ENCODE measurements around the gene ABI2. TPM values are rescaled to one million over a fixed set of nuclear protein-coding genes. Genes with fewer than 3 reads are reported as not detected.

Gene ABI2
- total RNA-seq, 2 donors from 2014 or later, result 50.0 to 64.8 TPM

GRCh38 chr2:203442463-203442862 lies 114.3 kb downstream of the ABI2 start:
- Histone ChIP-seq H3K4me3 (no peak overlapping the region), H3K36me3 (peaks cover 0 to 3% of the 10 kb centered on the region in 2 donors), H3K27ac (no peak overlapping the region), H3K9me3 (no peaks in the 10 kb centered on the region), H3K4me1 (replicated peaks) (no peaks in the 10 kb centered on the region), H3K27me3 (replicated peaks; ENCODE audit: insufficient read depth) (no peaks in the 10 kb centered on the region)
- intact Hi-C loops (cut with DNase I), result no loop called here
- DNase-seq (ENCODE audit: low spot score), result no peak
- TF ChIP-seq, protein P1, sequence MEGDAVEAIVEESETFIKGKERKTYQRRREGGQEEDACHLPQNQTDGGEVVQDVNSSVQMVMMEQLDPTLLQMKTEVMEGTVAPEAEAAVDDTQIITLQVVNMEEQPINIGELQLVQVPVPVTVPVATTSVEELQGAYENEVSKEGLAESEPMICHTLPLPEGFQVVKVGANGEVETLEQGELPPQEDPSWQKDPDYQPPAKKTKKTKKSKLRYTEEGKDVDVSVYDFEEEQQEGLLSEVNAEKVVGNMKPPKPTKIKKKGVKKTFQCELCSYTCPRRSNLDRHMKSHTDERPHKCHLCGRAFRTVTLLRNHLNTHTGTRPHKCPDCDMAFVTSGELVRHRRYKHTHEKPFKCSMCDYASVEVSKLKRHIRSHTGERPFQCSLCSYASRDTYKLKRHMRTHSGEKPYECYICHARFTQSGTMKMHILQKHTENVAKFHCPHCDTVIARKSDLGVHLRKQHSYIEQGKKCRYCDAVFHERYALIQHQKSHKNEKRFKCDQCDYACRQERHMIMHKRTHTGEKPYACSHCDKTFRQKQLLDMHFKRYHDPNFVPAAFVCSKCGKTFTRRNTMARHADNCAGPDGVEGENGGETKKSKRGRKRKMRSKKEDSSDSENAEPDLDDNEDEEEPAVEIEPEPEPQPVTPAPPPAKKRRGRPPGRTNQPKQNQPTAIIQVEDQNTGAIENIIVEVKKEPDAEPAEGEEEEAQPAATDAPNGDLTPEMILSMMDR (IDR thresholded peaks at IDR 0.05), result no peak
- TF ChIP-seq POLR2AphosphoS5 (IDR thresholded peaks at IDR 0.05) (no peak), POLR2A (IDR thresholded peaks at IDR 0.05) (no peak)
- WGBS, result 37% methylated on average over 5 of the region's 5 CpGs

DNA sequence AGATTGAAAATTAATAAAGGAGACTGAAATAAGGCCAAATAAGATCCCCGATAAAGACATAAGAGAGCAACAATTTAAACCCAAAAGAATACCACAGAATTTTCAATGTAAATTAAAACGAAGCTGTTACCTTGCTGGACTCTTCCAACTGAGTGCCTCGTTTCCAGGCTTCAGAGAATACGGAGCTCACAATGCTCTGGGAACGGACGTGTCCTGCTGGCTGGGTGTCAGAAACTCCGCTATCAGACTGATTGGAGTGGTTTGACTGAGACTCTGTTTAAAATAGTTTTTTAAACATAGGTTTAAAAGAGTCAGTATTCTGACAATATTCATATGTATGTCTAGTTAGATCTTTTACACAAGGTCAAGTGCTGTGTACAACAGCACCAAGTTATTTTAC lies 116.5 kb downstream of the ABI2 start:
- Histone ChIP-seq H3K27me3 (replicated peaks; ENCODE audit: insufficient read depth) (no peaks in the 10 kb centered on the region), H3K4me3 (no peak overlapping the region), H3K27ac (no peak overlapping the region), H3K36me3 (peaks cover 0 to 3% of the 10 kb centered on the region in 2 donors), H3K4me1 (replicated peaks) (no peaks in the 10 kb centered on the region), H3K9me3 (no peaks in the 10 kb centered on the region)
- intact Hi-C loops (cut with DNase I), result no loop called here
- 73% methylated on average over 7 of the region's 7 CpGs for WGBS
- no peak for DNase-seq (ENCODE audit: low spot score)
- no peak for TF ChIP-seq POLR2A (IDR thresholded peaks at IDR 0.05)
- TF ChIP-seq POLR2AphosphoS5 (IDR thresholded peaks at IDR 0.05), result no peak
- TF ChIP-seq, protein P1 (IDR thresholded peaks at IDR 0.05), result no peak

DNA sequence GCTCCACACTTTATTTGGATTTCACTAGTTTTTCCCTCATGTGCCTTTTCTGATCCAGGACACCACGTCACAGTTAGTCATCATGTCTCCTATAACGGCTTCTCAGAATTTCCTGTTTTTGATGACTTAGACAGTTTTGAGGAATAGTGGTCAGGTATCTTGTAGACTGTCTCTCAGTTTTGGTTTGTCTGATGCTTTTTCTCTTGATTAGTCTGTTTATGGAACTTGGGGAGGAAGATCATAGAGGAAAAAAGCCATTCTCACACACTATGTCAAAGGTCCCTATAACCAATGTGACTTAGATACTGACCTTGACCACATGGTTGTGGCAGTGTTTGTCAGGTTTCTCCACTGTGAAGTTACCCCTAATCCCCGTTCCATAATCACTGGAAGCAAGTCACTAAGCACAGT lies 117.9 kb downstream of the ABI2 start:
- Histone ChIP-seq H3K9me3 (no peaks in the 10 kb centered on the region), H3K4me1 (replicated peaks) (no peaks in the 10 kb centered on the region), H3K27ac (no peak overlapping the region), H3K27me3 (replicated peaks; ENCODE audit: insufficient read depth) (no peaks in the 10 kb centered on the region), H3K36me3 (no peaks in the 10 kb centered on the region), H3K4me3 (no peak overlapping the region)
- DNase-seq (ENCODE audit: low spot score), result no peak
- WGBS, result 92% methylated on average over 3 of the region's 3 CpGs
- intact Hi-C loops (cut with DNase I), result no loop called here
- TF ChIP-seq, protein P1 (IDR thresholded peaks at IDR 0.05), result no peak
- TF ChIP-seq POLR2A (IDR thresholded peaks at IDR 0.05), result no peak
- no peak for TF ChIP-seq POLR2AphosphoS5 (IDR thresholded peaks at IDR 0.05)

- Histone ChIP-seq H3K27me3 (replicated peaks; ENCODE audit: insufficient read depth) (no peaks in the 10 kb centered on the region), H3K4me1 (replicated peaks) (no peaks in the 10 kb centered on the region), H3K4me3 (no peak overlapping the region), H3K36me3 (no peaks in the 10 kb centered on the region), H3K9me3 (no peaks in the 10 kb centered on the region), H3K27ac (no peak overlapping the region)
- DNase-seq (ENCODE audit: low spot score), result no peak
- TF ChIP-seq POLR2A (IDR thresholded peaks at IDR 0.05) (no peak), POLR2AphosphoS5 (IDR thresholded peaks at IDR 0.05) (no peak)
- TF ChIP-seq, protein P1 (IDR thresholded peaks at IDR 0.05), result no peak
- WGBS, result 97% methylated on average over 3 of the region's 3 CpGs
- intact Hi-C loops (cut with DNase I), result no loop called here
Measured at GRCh38 chr2:203446780-203447179, 118.6 kb downstream of the ABI2 start.

- H3K4me3 ChIP-seq, result no peak overlapping the region
- no peak for DNase-seq (ENCODE audit: low spot score)
- intact Hi-C loops (cut with DNase I), result loop anchor here (10.0 kb wide), 1 partner anchor 216 kb away; the partner anchor contains the start of gene CYP20A1
- no peaks in the 10 kb centered on the region for H3K27me3 ChIP-seq (replicated peaks; ENCODE audit: insufficient read depth)
- H3K9me3 ChIP-seq, result no peaks in the 10 kb centered on the region
- 92% methylated on average over 3 of the region's 3 CpGs for WGBS
- no peaks in the 10 kb centered on the region for H3K4me1 ChIP-seq (replicated peaks)
- H3K36me3 ChIP-seq, result no peaks in the 10 kb centered on the region
- TF ChIP-seq, protein P1 (IDR thresholded peaks at IDR 0.05), result no peak
- TF ChIP-seq POLR2AphosphoS5 (IDR thresholded peaks at IDR 0.05), result no peak
- TF ChIP-seq POLR2A (IDR thresholded peaks at IDR 0.05), result no peak
- no peak overlapping the region for H3K27ac ChIP-seq
Measured at GRCh38 chr2:203450561-203450960, 122.4 kb downstream of the ABI2 start.
